IMR-90 (cell line): ENCODE results near the gene BEGAIN. TPM values are rescaled to one million over a fixed set of nuclear protein-coding genes. Genes with fewer than 3 reads are reported as not detected.

Experiments used
- ATAC-seq: fragments of 200-7000 bp; cut with Tn5 transposase; 2 replicates; pipeline ENCODE4 v1.9.1; 2020; ENCODE audit warnings: low read depth, mild to moderate bottlenecking, moderate library complexity
- BruUV-seq: library from RNA; stranded (reverse); fragments of 400-500 nt; replicated peaks from 2 replicates; lab custom pipeline; 2021; lab: Mats Ljungman, UMichigan
- CTCF ChIA-PET: fragments of 300-600 bp; formaldehyde crosslinking; extraction: SDS; loops from one replicate; lab custom pipeline; 2021; ENCODE audit warnings: antibody characterized with exemption; lab: Yijun Ruan, JAX
- POLR2A ChIA-PET: fragments of 300-600 bp; sonication (Branson Sonifier 250); formaldehyde crosslinking; loops from one replicate; lab custom pipeline; 2022; ENCODE audit warnings: antibody characterized with exemption; ENCODE audit not compliant: unreplicated experiment; lab: Charles Lee
- DNase-seq: peaks from one replicate; pipeline ENCODE4 v3.0.0; 2013
- H2AFZ ChIP-seq: replicated peaks from 2 replicates; pipeline ENCODE3; 2013; ENCODE audit warnings: low read length, mild to moderate bottlenecking; ENCODE audit not compliant: poor library complexity
- H2AK5ac ChIP-seq: 2 replicates; pipeline ENCODE4 v1.6.1; 2013; ENCODE audit warnings: low read depth, low read length, inconsistent platforms
- H2AK9ac ChIP-seq: replicated peaks from 2 replicates; pipeline ENCODE3; 2013; ENCODE audit warnings: mild to moderate bottlenecking, low read depth, low read length, moderate library complexity; ENCODE audit not compliant: poor library complexity
- H2BK120ac ChIP-seq: 2 replicates; pipeline ENCODE4 v1.6.1; 2013; ENCODE audit warnings: low read depth, low read length, inconsistent platforms
- H2BK15ac ChIP-seq: 3 replicates; pipeline ENCODE4 v1.6.1; 2013; ENCODE audit warnings: low read depth, low read length, inconsistent platforms
- H2BK20ac ChIP-seq: 2 replicates; pipeline ENCODE4 v1.6.1; 2013; ENCODE audit warnings: low read depth, mild to moderate bottlenecking, inconsistent platforms, low read length, moderate library complexity
- H2BK5ac ChIP-seq: 2 replicates; pipeline ENCODE4 v1.6.1; 2013; ENCODE audit warnings: mild to moderate bottlenecking, low read depth, low read length, inconsistent platforms; ENCODE audit not compliant: poor library complexity, severe bottlenecking
- H3K14ac ChIP-seq: replicated peaks from 2 replicates; pipeline ENCODE4 v1.6.1; 2013; ENCODE audit warnings: low read depth, low read length, inconsistent platforms
- H3K18ac ChIP-seq: 2 replicates; pipeline ENCODE4 v1.6.1; 2013; ENCODE audit warnings: low read depth, low read length, control low read depth
- H3K23ac ChIP-seq: 2 replicates; pipeline ENCODE4 v1.6.1; 2013; ENCODE audit warnings: low read depth, low read length, inconsistent platforms
- H3K27ac ChIP-seq: 2 replicates; pipeline ENCODE4 v1.5.1; 2013; ENCODE audit warnings: mild to moderate bottlenecking, control low read depth, low read length; ENCODE audit not compliant: insufficient read depth
- H3K27me3 ChIP-seq: 2 replicates; pipeline ENCODE4 v1.6.1; 2013; ENCODE audit warnings: low read length; ENCODE audit not compliant: control insufficient read depth, insufficient read depth
- H3K36me3 ChIP-seq: 2 replicates; pipeline ENCODE4 v1.6.1; 2013; ENCODE audit warnings: low read length, mixed read lengths; ENCODE audit not compliant: control insufficient read depth, insufficient read depth
- H3K4ac ChIP-seq: 2 replicates; pipeline ENCODE4 v1.6.1; 2013; ENCODE audit warnings: low read depth, low read length, inconsistent platforms
- H3K4me1 ChIP-seq: 2 replicates; pipeline ENCODE4 v1.6.1; 2013; ENCODE audit warnings: low read length, mixed read lengths; ENCODE audit not compliant: control insufficient read depth, insufficient read depth
- H3K4me2 ChIP-seq: 2 replicates; pipeline ENCODE4 v1.6.1; 2013; ENCODE audit warnings: low read depth, mild to moderate bottlenecking, control low read depth, low read length, moderate library complexity
- H3K4me3 ChIP-seq: 2 replicates; pipeline ENCODE4 v1.5.1; 2013; ENCODE audit warnings: low read depth, mild to moderate bottlenecking, control low read depth, low read length, moderate library complexity; ENCODE audit not compliant: insufficient read depth
- H3K56ac ChIP-seq: 2 replicates; pipeline ENCODE4 v1.6.1; 2013; ENCODE audit warnings: low read length, inconsistent platforms; ENCODE audit not compliant: insufficient read depth; ENCODE audit errors: extremely low read depth
- H3K79me1 ChIP-seq, 2 experiments: 2 replicates each; pipeline ENCODE4 v1.6.1; 2013; ENCODE audit warnings: low read length in 2 of 2, inconsistent platforms in 1 of 2, low read depth in 1 of 2
- H3K9ac ChIP-seq: 2 replicates; pipeline ENCODE4 v1.6.1; 2013; ENCODE audit warnings: low read depth, low read length, control low read depth
- H3K9me1 ChIP-seq: 2 replicates; pipeline ENCODE4 v1.6.1; 2013; ENCODE audit warnings: low read length, inconsistent platforms; ENCODE audit not compliant: insufficient read depth
- H3K9me3 ChIP-seq: 2 replicates; pipeline ENCODE4 v1.6.1; 2013; ENCODE audit warnings: low read length; ENCODE audit not compliant: control insufficient read depth, insufficient read depth
- H4K20me1 ChIP-seq: 2 replicates; pipeline ENCODE4 v1.6.1; 2013; ENCODE audit warnings: low read length, inconsistent platforms; ENCODE audit not compliant: insufficient read depth
- H4K5ac ChIP-seq: 2 replicates; pipeline ENCODE4 v1.6.1; 2013; ENCODE audit warnings: mild to moderate bottlenecking, low read depth, low read length, control low read depth
- H4K8ac ChIP-seq, 2 experiments: 2 replicates each; pipeline ENCODE4 v1.6.1; 2013; ENCODE audit warnings: low read depth in 2 of 2, low read length in 2 of 2, control low read depth in 1 of 2, inconsistent platforms in 1 of 2
- H4K91ac ChIP-seq: 2 replicates; pipeline ENCODE4 v1.6.1; 2013; ENCODE audit warnings: low read depth, low read length, inconsistent platforms; ENCODE audit not compliant: insufficient read depth
- BHLHE40 ChIP-seq: fragments of 150-350 bp; IDR thresholded peaks from 2 replicates; pipeline ENCODE4 v1.6.1; 2016; ENCODE audit warnings: mild to moderate bottlenecking, low read depth, low read length
- CEBPB ChIP-seq: IDR thresholded peaks from 2 replicates; pipeline ENCODE4 v1.6.1; 2012; ENCODE audit warnings: low read depth, low read length, improper control_type of control experiment
- CHD1 ChIP-seq: IDR thresholded peaks from 2 replicates; pipeline ENCODE4 v1.6.1; 2012; ENCODE audit warnings: low read depth, low read length, improper control_type of control experiment
- CTCF ChIP-seq: conservative IDR thresholded peaks from 2 replicates; pipeline ENCODE4 v1.5.1; 2012; ENCODE audit warnings: mild to moderate bottlenecking, low read depth, low read length, improper control_type of control experiment
- FOS ChIP-seq: fragments of 150-350 bp; IDR thresholded peaks from 2 replicates; pipeline ENCODE4 v1.6.1; 2016; ENCODE audit warnings: low read depth, low read length
- MAFK ChIP-seq: IDR thresholded peaks from 2 replicates; pipeline ENCODE4 v1.6.1; 2012; ENCODE audit warnings: low read depth, low read length, improper control_type of control experiment
- MAZ ChIP-seq: IDR thresholded peaks from 2 replicates; pipeline ENCODE4 v1.6.1; 2012; ENCODE audit warnings: low read depth, mild to moderate bottlenecking, low read length, improper control_type of control experiment, moderate library complexity, borderline replicate concordance
- RAD21 ChIP-seq: IDR thresholded peaks from 2 replicates; pipeline ENCODE4 v1.6.1; 2012; ENCODE audit warnings: low read length, improper control_type of control experiment
- RCOR1 ChIP-seq: IDR thresholded peaks from 2 replicates; pipeline ENCODE4 v1.6.1; 2012; ENCODE audit warnings: mild to moderate bottlenecking, low read length, improper control_type of control experiment; ENCODE audit not compliant: insufficient replicate concordance
- SMC3 ChIP-seq: fragments of 150-350 bp; IDR thresholded peaks from 2 replicates; pipeline ENCODE4 v1.6.1; 2016; ENCODE audit warnings: low read depth, mild to moderate bottlenecking, antibody characterized with exemption, low read length, moderate library complexity
- USF2 ChIP-seq: fragments of 150-350 bp; IDR thresholded peaks from 2 replicates; pipeline ENCODE4 v1.6.1; 2017; ENCODE audit warnings: mild to moderate bottlenecking, antibody characterized with exemption, low read length, low read depth
- WGBS, 2 experiments: methylation state at CpG; one replicate each; pipeline versions ENCODE4 v1.1.5 to v1.1.7; 2013; ENCODE audit warnings: missing lambda C conversion rate in 2 of 2; ENCODE audit not compliant: insufficient read length in 1 of 2; ENCODE audit errors: extremely low coverage in 2 of 2; 5-methylcytosine and 5-hydroxymethylcytosine counted together
- dilution Hi-C: fragments of 300-500 bp; cut with HindIII; formaldehyde crosslinking; loops from one replicate; pipeline ENCODE4 v1.14.3; 2018; ENCODE audit warnings: low sequenced_read_pairs; ENCODE audit not compliant: unreplicated experiment
- in situ Hi-C: fragments of 300-500 bp; cut with MboI; formaldehyde crosslinking; loops from 3 replicates; pipeline ENCODE4 v1.14.3; 2019; ENCODE audit warnings: low sequenced_read_pairs, inconsistent platforms, mixed read lengths
- intact Hi-C: fragments of 100-400 bp; cut with micrococcal nuclease; formaldehyde crosslinking; loops from 2 replicates; pipeline ENCODE4 v1.10.0; 2022
- polyA plus RNA-seq, 3 experiments: library from polyadenylated mRNA; depleted of rRNA; stranded (reverse); fragments of >200 nt; gene quantifications; 2 replicates each; pipeline ENCODE4 v1.2.3, GENCODE V29; 2012; ENCODE audit warnings: low replicate concordance in 1 of 3
- total RNA-seq: library from RNA; depleted of rRNA; stranded (reverse); fragments of >200 nt; gene quantifications from 2 replicates; pipeline ENCODE4 v1.2.3, GENCODE V29; 2012
- TF ChIP-seq, protein P1 (sequence below): fragments of 150-350 bp; IDR thresholded peaks from 2 replicates; pipeline ENCODE4 v1.6.1; 2016; ENCODE audit warnings: low read depth, mild to moderate bottlenecking, low read length, moderate library complexity, borderline replicate concordance

BEGAIN gene
- total and polyA plus RNA-seq, 2 of the 4 experiments (the other 2 are of a cell fraction): 0.18 to 0.99 TPM

GRCh38 chr14:100621806-100622205 is 34.6 kb upstream of the BEGAIN start:
- Histone ChIP-seq H4K5ac (no peak overlapping the region), H3K56ac (no peak overlapping the region), H2AK5ac (no peak overlapping the region), H2BK5ac (no peak overlapping the region), H3K14ac (no peak overlapping the region), H2BK120ac (no peak overlapping the region), H3K18ac (no peak overlapping the region), H3K23ac (no peak overlapping the region), H3K27me3 (peaks cover 72% of the 10 kb centered on the region), H3K4ac (no peak overlapping the region), H3K9me3 (peaks cover 2% of the 10 kb centered on the region), H2BK20ac (no peak overlapping the region), H3K27ac (no peak overlapping the region), H2AFZ (peak overlapping the region; percentile 37), H4K20me1 (no peaks in the 10 kb centered on the region), H2BK15ac (no peak overlapping the region), H3K9me1 (no peaks in the 10 kb centered on the region), H4K91ac (no peak overlapping the region), H3K4me3 (no peak overlapping the region), H3K4me1 (no peaks in the 10 kb centered on the region), H2AK9ac (no peak overlapping the region), H3K9ac (no peak overlapping the region), H4K8ac (no peak overlapping the region), H3K79me1 (no peaks in the 10 kb centered on the region), H3K36me3 (no peaks in the 10 kb centered on the region), H3K4me2 (no peak overlapping the region)
- no CpG with 5 or more reads among the region's 14 CpGs for WGBS, 2 experiments
- ATAC-seq (no peak), DNase-seq (no peak)
- ChIA-PET POLR2A (no interaction called here), CTCF (no interaction called here)
- intact Hi-C loops (no loop called here), dilution Hi-C loops (no loop called here), in situ Hi-C loops (no loop called here)
- no TSS peak for BruUV-seq
- no peak for TF ChIP-seq CHD1
- no peak for TF ChIP-seq USF2
- TF ChIP-seq BHLHE40: no peak
- no peak for TF ChIP-seq SMC3
- no peak for TF ChIP-seq RCOR1
- no peak for TF ChIP-seq CTCF
- TF ChIP-seq MAZ: no peak
- TF ChIP-seq CEBPB: no peak
- no peak for TF ChIP-seq RAD21
- no peak for TF ChIP-seq MAFK
- TF ChIP-seq, protein P1, sequence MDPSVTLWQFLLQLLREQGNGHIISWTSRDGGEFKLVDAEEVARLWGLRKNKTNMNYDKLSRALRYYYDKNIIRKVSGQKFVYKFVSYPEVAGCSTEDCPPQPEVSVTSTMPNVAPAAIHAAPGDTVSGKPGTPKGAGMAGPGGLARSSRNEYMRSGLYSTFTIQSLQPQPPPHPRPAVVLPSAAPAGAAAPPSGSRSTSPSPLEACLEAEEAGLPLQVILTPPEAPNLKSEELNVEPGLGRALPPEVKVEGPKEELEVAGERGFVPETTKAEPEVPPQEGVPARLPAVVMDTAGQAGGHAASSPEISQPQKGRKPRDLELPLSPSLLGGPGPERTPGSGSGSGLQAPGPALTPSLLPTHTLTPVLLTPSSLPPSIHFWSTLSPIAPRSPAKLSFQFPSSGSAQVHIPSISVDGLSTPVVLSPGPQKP: no peak
- no peak for TF ChIP-seq FOS
